H1 (cell line): ENCODE measurements around the gene TNNT1. TPM values are rescaled to one million over a fixed set of nuclear protein-coding genes. Genes with fewer than 3 reads are reported as not detected.

Experiments used
- CTCF ChIA-PET: fragments of 300-600 bp; sonication (Branson Sonifier 250); formaldehyde crosslinking; loops from one replicate; lab custom pipeline; 2021; ENCODE audit not compliant: partially characterized antibody; lab: Charles Lee
- POLR2A ChIA-PET: fragments of 300-600 bp; sonication (Branson Sonifier 250); formaldehyde crosslinking; loops from one replicate; lab custom pipeline; 2021; ENCODE audit warnings: inconsistent platforms; ENCODE audit not compliant: partially characterized antibody; lab: Charles Lee
- DNase-seq, 2 experiments: peaks; one replicate each; pipeline versions ENCODE4 v3.0.0 to v3.0.0-alpha.2; 2010 to 2022; ENCODE audit warnings: low spot score in 2 of 2, low read depth in 1 of 2, mixed read lengths in 1 of 2
- FAIRE-seq: peaks from 2 replicates; lab custom pipeline; 2011; peaks lifted over from hg19 to GRCh38; lab: Jason Lieb, UNC
- H2AFZ ChIP-seq: 2 replicates; pipeline ENCODE4 v1.8.1; 2012; ENCODE audit warnings: low read length, inconsistent platforms
- H2AK5ac ChIP-seq: 2 replicates; pipeline ENCODE4 v1.6.1; 2013; ENCODE audit warnings: low read depth, low read length
- H2BK120ac ChIP-seq: replicated peaks from 2 replicates; pipeline ENCODE3; 2013; ENCODE audit warnings: low read depth, low read length, inconsistent platforms
- H2BK12ac ChIP-seq: 2 replicates; pipeline ENCODE4 v1.6.1; 2013; ENCODE audit warnings: low read depth, low read length
- H2BK15ac ChIP-seq: 2 replicates; pipeline ENCODE4 v1.6.1; 2013; ENCODE audit warnings: low read length
- H2BK20ac ChIP-seq: 2 replicates; pipeline ENCODE4 v1.6.1; 2013; ENCODE audit warnings: low read length
- H2BK5ac ChIP-seq: 2 replicates; pipeline ENCODE4 v1.6.1; 2013; ENCODE audit warnings: low read depth, low read length
- H3K14ac ChIP-seq: 2 replicates; pipeline ENCODE4 v1.6.1; 2013; ENCODE audit warnings: inconsistent platforms; ENCODE audit not compliant: insufficient read length
- H3K18ac ChIP-seq: 2 replicates; pipeline ENCODE4 v1.6.1; 2013; ENCODE audit warnings: low read length; ENCODE audit errors: extremely low read depth
- H3K23ac ChIP-seq: 2 replicates; pipeline ENCODE4 v1.6.1; 2013; ENCODE audit warnings: inconsistent platforms; ENCODE audit not compliant: insufficient read length
- H3K23me2 ChIP-seq: 2 replicates; pipeline ENCODE4 v1.6.1; 2013; ENCODE audit warnings: low read depth, low read length
- H3K27ac ChIP-seq: 2 replicates; pipeline ENCODE4 v1.6.1; 2011; ENCODE audit warnings: low read depth, low read length, inconsistent platforms
- H3K27me3 ChIP-seq, 4 experiments: replicated peaks in 1 of 4; 1 replicate in 1 of 4; 2 replicates in 3 of 4; pipeline versions ENCODE4 v1.6.1 to v1.8.1; 2011 to 2013; ENCODE audit warnings: low read length in 3 of 4, mild to moderate bottlenecking in 3 of 4, inconsistent platforms in 2 of 4, mixed read lengths in 2 of 4, moderate library complexity in 1 of 4; ENCODE audit not compliant: control insufficient read depth in 3 of 4, insufficient read depth in 3 of 4; ENCODE audit errors: extremely low read depth in 1 of 4
- H3K36me3 ChIP-seq, 4 experiments: 2 replicates each; pipeline versions ENCODE4 v1.6.1 to v1.8.1; 2011 to 2013; ENCODE audit warnings: mild to moderate bottlenecking in 4 of 4, low read length in 3 of 4, moderate library complexity in 2 of 4, control low read depth in 1 of 4, inconsistent platforms in 1 of 4; ENCODE audit not compliant: insufficient read depth in 4 of 4, control insufficient read depth in 2 of 4
- H3K4ac ChIP-seq: replicated peaks from 2 replicates; pipeline ENCODE3; 2013; ENCODE audit warnings: low read length, low read depth, mixed read lengths, inconsistent platforms; ENCODE audit not compliant: insufficient read length
- H3K4me1 ChIP-seq, 4 experiments: replicated peaks in 1 of 4; 1 replicate in 1 of 4; 2 replicates in 3 of 4; pipeline versions ENCODE4 v1.6.1 to v1.8.1; 2011 to 2013; ENCODE audit warnings: low read length in 3 of 4, inconsistent platforms in 2 of 4, mixed read lengths in 1 of 4; ENCODE audit not compliant: insufficient read depth in 4 of 4, control insufficient read depth in 3 of 4
- H3K4me2 ChIP-seq, 2 experiments: 2 replicates each; pipeline versions ENCODE4 v1.6.1 to v1.8.1; 2011 to 2013; ENCODE audit warnings: low read depth in 2 of 2, low read length in 2 of 2, control low read depth in 1 of 2, inconsistent platforms in 1 of 2, mild to moderate bottlenecking in 1 of 2; ENCODE audit not compliant: insufficient read depth in 1 of 2
- H3K4me3 ChIP-seq, 4 experiments: fragments of 200-600, 300-600 bp in 1 of 4; sonication (generic), shearing (Covaris generic), sonication (Bioruptor Twin) in 1 of 4; 2 replicates each; pipeline versions ENCODE4 v1.5.1 to v1.8.1; 2011 to 2016; ENCODE audit warnings: low read length in 4 of 4, low read depth in 3 of 4, control low read depth in 2 of 4, inconsistent platforms in 2 of 4, mild to moderate bottlenecking in 2 of 4, mixed read lengths in 1 of 4, moderate library complexity in 1 of 4; ENCODE audit not compliant: insufficient read depth in 2 of 4; ENCODE audit errors: extremely low read depth in 1 of 4
- H3K56ac ChIP-seq: replicated peaks from 2 replicates; pipeline ENCODE3; 2013; ENCODE audit warnings: low read depth, mild to moderate bottlenecking, mixed read lengths, low read length, inconsistent platforms; ENCODE audit not compliant: insufficient read length
- H3K79me1 ChIP-seq: 2 replicates; pipeline ENCODE4 v1.6.1; 2013; ENCODE audit warnings: low read depth, low read length, control low read depth
- H3K79me2 ChIP-seq, 2 experiments: 2 replicates each; pipeline versions ENCODE4 v1.6.1 to v1.8.1; 2012 to 2013; ENCODE audit warnings: low read length in 2 of 2, mild to moderate bottlenecking in 2 of 2, inconsistent platforms in 1 of 2; ENCODE audit not compliant: insufficient read depth in 2 of 2, control insufficient read depth in 1 of 2
- H3K9ac ChIP-seq, 4 experiments: replicated peaks in 1 of 4; 1 replicate in 1 of 4; 2 replicates in 3 of 4; pipeline versions ENCODE4 v1.6.1 to v1.8.1; 2011 to 2013; ENCODE audit warnings: low read depth in 3 of 4, low read length in 3 of 4, control low read depth in 2 of 4, mild to moderate bottlenecking in 2 of 4, moderate library complexity in 2 of 4, inconsistent platforms in 1 of 4; ENCODE audit errors: extremely low read depth in 1 of 4
- H3K9me3 ChIP-seq, 2 experiments: 2 replicates each; pipeline versions ENCODE4 v1.6.1 to v1.8.1; 2012 to 2013; ENCODE audit warnings: mild to moderate bottlenecking in 2 of 2, moderate library complexity in 2 of 2, control low read depth in 1 of 2, inconsistent platforms in 1 of 2, low read depth in 1 of 2, low read length in 1 of 2, mixed read lengths in 1 of 2; ENCODE audit not compliant: insufficient read depth in 2 of 2
- H4K20me1 ChIP-seq, 2 experiments: replicated peaks in 1 of 2; 2 replicates each; pipeline versions ENCODE3 to v1.8.1; 2011 to 2013; ENCODE audit warnings: inconsistent platforms in 2 of 2, low read length in 2 of 2, mild to moderate bottlenecking in 1 of 2; ENCODE audit not compliant: insufficient read depth in 2 of 2, control insufficient read depth in 1 of 2
- H4K5ac ChIP-seq: 2 replicates; pipeline ENCODE4 v1.6.1; 2013; ENCODE audit warnings: low read length, low read depth, mixed read lengths, inconsistent platforms; ENCODE audit not compliant: insufficient read length
- H4K8ac ChIP-seq: 2 replicates; pipeline ENCODE4 v1.8.0; 2013; ENCODE audit warnings: mild to moderate bottlenecking, moderate library complexity, low read length, inconsistent platforms; ENCODE audit not compliant: insufficient read depth; ENCODE audit errors: extremely low read depth
- H4K91ac ChIP-seq: replicated peaks from 2 replicates; pipeline ENCODE3; 2013; ENCODE audit warnings: low read length, mixed read lengths, inconsistent platforms; ENCODE audit not compliant: insufficient read length
- KDM4A ChIP-seq: IDR thresholded peaks from one replicate; pipeline ENCODE4 v1.7.1; 2012; ENCODE audit warnings: low read depth, mild to moderate bottlenecking, moderate library complexity, low read length, inconsistent platforms; ENCODE audit not compliant: severe bottlenecking
- SAP30 ChIP-seq: fragments of 300-600 bp; sonication (generic); IDR thresholded peaks from 2 replicates; pipeline ENCODE4 v1.7.1; 2012; ENCODE audit warnings: low read length, moderate library complexity, mild to moderate bottlenecking, inconsistent platforms; ENCODE audit not compliant: insufficient read depth, insufficient replicate concordance
- WGBS, 2 experiments: shearing (Covaris generic) in 1 of 2; methylation state at CpG; one replicate each; pipeline versions ENCODE4 v1.1.6 to v1.1.7; 2013 to 2015; ENCODE audit warnings: low lambda C conversion rate in 2 of 2, mixed read lengths in 2 of 2, inconsistent platforms in 1 of 2, low coverage in 1 of 2, missing lambda C conversion rate in 1 of 2; ENCODE audit not compliant: insufficient replicate concordance in 2 of 2, insufficient coverage in 1 of 2, insufficient read length in 1 of 2; ENCODE audit errors: extremely low coverage in 1 of 2, missing lambda C conversion rate in 1 of 2; 5-methylcytosine and 5-hydroxymethylcytosine counted together
- polyA plus RNA-seq, 7 experiments: library from polyadenylated mRNA; depleted of rRNA in 3 of 7; stranded (reverse) in 5 of 7; unstranded in 2 of 7; fragments of >200 nt in 5 of 7; fragments of 200-250 nt in 2 of 7; gene quantifications; 1 replicate in 5 of 7; 2 replicates in 1 of 7; 4 replicates in 1 of 7; pipeline versions ENCODE4 v1.2.1 to v1.2.3, GENCODE V29; 2011 to 2013; ENCODE audit warnings: missing spikeins in 2 of 7, mixed read lengths in 2 of 7
- total RNA-seq: library from RNA; stranded (reverse); fragmentation: NEBNext Ultra II Directional; extraction: Animal tissue kit (Norgen Biotek cat#: 25700); gene quantifications from 2 replicates; pipeline ENCODE4 v1.2.1, GENCODE V29; 2021

The TNNT1 gene
- total and polyA plus RNA-seq, 2 of the 8 experiments (the other 6 are each of a cell fraction or from before 2014, with no cell fraction given): 69.6 to 107 TPM

DNA sequence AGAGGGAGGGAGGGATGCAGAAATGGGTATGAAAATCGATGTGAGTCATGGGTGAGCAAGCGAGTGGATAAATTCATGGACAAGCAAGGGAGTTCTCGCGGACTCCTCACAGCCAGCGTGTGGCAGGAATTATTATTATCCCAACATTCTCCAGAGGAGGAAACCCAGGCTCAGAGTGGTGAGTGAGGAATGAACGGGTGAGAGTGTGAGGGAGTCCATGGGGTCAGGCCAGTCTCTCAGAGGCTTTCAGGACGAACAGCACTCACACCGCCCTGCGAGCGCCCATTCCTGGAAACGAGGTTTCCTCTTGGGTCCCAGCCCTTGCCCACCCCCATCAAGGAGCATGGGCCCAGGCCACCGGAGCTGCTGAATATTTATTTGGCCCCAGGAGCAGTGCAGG, 23.7 kb upstream of the TNNT1 start:
- Histone ChIP-seq H3K23ac (no peak overlapping the region), H4K91ac (peak overlapping the region; percentile 35), H3K4me1 (peaks cover 5 to 21% (median 14%) of the 10 kb centered on the region in 4 experiments), H2BK120ac (no peak overlapping the region), H2BK5ac (no peak overlapping the region), H3K36me3 (no peaks in the 10 kb centered on the region), H3K27me3 (peaks cover 2 to 52% (median 28%) of the 10 kb centered on the region in 4 experiments; a peak in 6 of 7 replicates), H3K27ac (no peak overlapping the region), H3K4ac (no peak overlapping the region), H3K79me2 (no peaks in the 10 kb centered on the region), H3K23me2 (peaks cover 13% of the 10 kb centered on the region; the same call in 1 of the 2 replicates), H2BK15ac (no peak overlapping the region), H4K8ac (peak overlapping the region; percentile 0; the same call in 1 of the 2 replicates), H2AK5ac (no peak overlapping the region), H3K4me3 (peak overlapping the region; percentile 60 to 77 (median 73)), H3K79me1 (no peaks in the 10 kb centered on the region), H3K9ac (no peak overlapping the region), H2BK12ac (no peak overlapping the region), H3K9me3 (no peaks in the 10 kb centered on the region), H2AFZ (0 out of 2 replicates have a peak overlapping the region, but pooled peaks have one; percentile 13), H3K56ac (no peak overlapping the region), H4K20me1 (no peaks in the 10 kb centered on the region), H2BK20ac (no peak overlapping the region), H3K14ac (no peak overlapping the region), H3K4me2 (peak overlapping the region; percentile 87 to 97), H3K18ac (no peak overlapping the region), H4K5ac (no peak overlapping the region)
- FAIRE-seq (no peak), DNase-seq (no peak)
- TF ChIP-seq SAP30 (peak; percentile 47), KDM4A (no peak)
- ChIA-PET CTCF (interaction anchor here (1.3 to 1.6 kb wide), 3 partner anchors 15 to 84 kb away, joined by 3 to 4 read pairs (median 4); partner anchors contain the start of gene TNNI3), POLR2A (interaction anchor here (1.0 kb wide), 1 partner anchor 26 kb away, joined by 3 read pairs; no protein-coding TSS in a partner anchor)
- 23% methylated on average over 12 of the region's 12 CpGs; no CpG with 5 or more reads in 1 of the 2 experiments for WGBS, 2 experiments
